Measurements from ENCODE around the gene UNK. TPM values are rescaled to one million over a fixed set of nuclear protein-coding genes. Genes with fewer than 3 reads are reported as not detected.

The UNK gene
- total and polyA plus RNA-seq, 2 of the 13 experiments (the other 11 are each of a cell fraction or from before 2014, with no cell fraction given): 31.6 to 33.0 TPM

DNA sequence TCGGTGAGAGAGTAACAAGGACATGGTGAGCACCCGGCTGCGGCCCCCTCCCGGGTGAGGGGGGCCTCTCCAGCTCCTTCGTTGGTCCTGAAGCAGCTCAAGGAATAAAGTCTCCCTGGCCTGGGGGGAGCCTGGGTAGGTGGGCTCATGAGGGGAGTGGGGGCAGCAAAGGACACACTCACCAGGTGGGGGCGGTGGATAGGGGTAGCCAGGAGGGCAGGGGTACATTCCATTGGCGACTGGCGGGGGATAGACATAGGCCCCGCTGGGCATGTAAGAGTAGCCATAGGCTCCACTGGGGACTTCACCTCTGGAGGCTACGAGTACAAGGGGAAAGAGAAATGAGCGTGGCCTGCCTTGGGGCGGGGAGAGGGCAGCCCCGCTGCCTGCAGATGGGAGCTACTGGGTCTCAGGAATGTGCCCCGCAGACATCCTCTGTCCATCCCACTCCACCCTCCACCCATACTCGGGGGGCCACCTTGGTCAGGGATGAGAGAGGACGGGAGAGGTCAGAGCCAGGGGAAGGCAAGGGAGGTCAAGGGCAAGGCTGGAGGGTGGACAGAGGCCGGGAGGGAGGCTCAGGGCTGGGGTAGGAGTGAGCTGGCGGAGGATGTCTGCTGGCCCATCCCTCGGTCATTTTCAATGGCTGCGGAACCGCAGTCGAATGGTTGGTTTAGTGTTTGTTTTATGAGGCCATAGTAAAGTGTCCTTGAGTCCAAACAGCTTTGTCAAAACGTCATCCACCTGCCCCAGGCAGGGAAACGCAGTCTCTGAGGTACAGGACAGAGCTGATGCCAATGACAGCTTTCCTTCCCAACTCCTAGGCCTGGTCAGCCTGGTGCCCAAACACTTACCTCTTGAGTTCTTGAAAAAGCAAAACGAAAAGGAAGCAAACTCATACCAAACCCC is 63.3 kb downstream of the UNK start (continued):
- TF ChIP-seq, protein P1, sequence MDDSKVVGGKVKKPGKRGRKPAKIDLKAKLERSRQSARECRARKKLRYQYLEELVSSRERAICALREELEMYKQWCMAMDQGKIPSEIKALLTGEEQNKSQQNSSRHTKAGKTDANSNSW (CRISPR knock-in tag; IDR thresholded peaks at IDR 0.05; ENCODE audit: borderline replicate concordance): peak; percentile 36; the same call in 1 of the 2 replicates
- TF ChIP-seq ZNF572 (CRISPR knock-in tag; IDR thresholded peaks at IDR 0.05) (0 out of 2 replicates have a peak, but pooled peaks have one; percentile 4), ZBTB20 (CRISPR knock-in tag; IDR thresholded peaks at IDR 0.05; ENCODE audit: borderline replicate concordance, low read depth) (0 out of 2 replicates have a peak, but pooled peaks have one; percentile 43), PAX8 (CRISPR knock-in tag; IDR thresholded peaks at IDR 0.05; ENCODE audit: borderline replicate concordance) (no peak), ZFP1 (CRISPR knock-in tag; IDR thresholded peaks at IDR 0.05) (no peak), ZNF782 (CRISPR knock-in tag; IDR thresholded peaks at IDR 0.05; ENCODE audit: borderline replicate concordance) (peak; percentile 49; the same call in 1 of the 2 replicates), ZNF883 (CRISPR knock-in tag; IDR thresholded peaks at IDR 0.05; ENCODE audit: not compliant biosample characterization) (peak; percentile 26), ZNF235 (CRISPR knock-in tag; IDR thresholded peaks at IDR 0.05; ENCODE audit: borderline replicate concordance) (0 out of 2 replicates have a peak, but pooled peaks have one; percentile 3), YEATS4 (CRISPR knock-in tag; IDR thresholded peaks at IDR 0.05; ENCODE audit: borderline replicate concordance) (no peak; the same call in 1 of the 2 replicates), GLI4 (CRISPR knock-in tag; IDR thresholded peaks at IDR 0.05; ENCODE audit: borderline replicate concordance) (0 out of 2 replicates have a peak, but pooled peaks have one; percentile 26), CAMTA2 (CRISPR knock-in tag; IDR thresholded peaks at IDR 0.05; ENCODE audit: borderline replicate concordance) (0 out of 2 replicates have a peak, but pooled peaks have one; percentile 4), WIZ (CRISPR knock-in tag; IDR thresholded peaks at IDR 0.05) (no peak), ZBTB38 (CRISPR knock-in tag; IDR thresholded peaks at IDR 0.05) (no peak; the same call in 1 of the 2 replicates), DNMT1 (CRISPR knock-in tag; IDR thresholded peaks at IDR 0.05) (peak; percentile 30; the same call in 1 of the 2 replicates)
- TF ChIP-seq, protein P2, sequence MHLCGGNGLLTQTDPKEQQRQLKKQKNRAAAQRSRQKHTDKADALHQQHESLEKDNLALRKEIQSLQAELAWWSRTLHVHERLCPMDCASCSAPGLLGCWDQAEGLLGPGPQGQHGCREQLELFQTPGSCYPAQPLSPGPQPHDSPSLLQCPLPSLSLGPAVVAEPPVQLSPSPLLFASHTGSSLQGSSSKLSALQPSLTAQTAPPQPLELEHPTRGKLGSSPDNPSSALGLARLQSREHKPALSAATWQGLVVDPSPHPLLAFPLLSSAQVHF (CRISPR knock-in tag; IDR thresholded peaks at IDR 0.05): no peak
- TF ChIP-seq, protein P3, sequence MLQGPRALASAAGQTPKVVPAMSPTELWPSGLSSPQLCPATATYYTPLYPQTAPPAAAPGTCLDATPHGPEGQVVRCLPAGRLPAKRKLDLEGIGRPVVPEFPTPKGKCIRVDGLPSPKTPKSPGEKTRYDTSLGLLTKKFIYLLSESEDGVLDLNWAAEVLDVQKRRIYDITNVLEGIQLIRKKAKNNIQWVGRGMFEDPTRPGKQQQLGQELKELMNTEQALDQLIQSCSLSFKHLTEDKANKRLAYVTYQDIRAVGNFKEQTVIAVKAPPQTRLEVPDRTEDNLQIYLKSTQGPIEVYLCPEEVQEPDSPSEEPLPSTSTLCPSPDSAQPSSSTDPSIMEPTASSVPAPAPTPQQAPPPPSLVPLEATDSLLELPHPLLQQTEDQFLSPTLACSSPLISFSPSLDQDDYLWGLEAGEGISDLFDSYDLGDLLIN (CRISPR knock-in tag; IDR thresholded peaks at IDR 0.05; ENCODE audit: borderline replicate concordance): no peak

Measured in HepG2 (cell line).